Endometrium (tissue), 2 donors: ENCODE results near the gene ZNF18.
"Not testable (repeated sequence)": the region's sequence is repeated elsewhere in the genome, so short reads cannot be mapped to it uniquely, and the experiment has no call there.

Experiments used
- FAIRE-seq: peaks from 2 replicates; lab custom pipeline; 2012; peaks lifted over from hg19 to GRCh38; lab: Jason Lieb, UNC
- donor health status: control.
- donor health status: control.

ZNF18 gene

DNA sequence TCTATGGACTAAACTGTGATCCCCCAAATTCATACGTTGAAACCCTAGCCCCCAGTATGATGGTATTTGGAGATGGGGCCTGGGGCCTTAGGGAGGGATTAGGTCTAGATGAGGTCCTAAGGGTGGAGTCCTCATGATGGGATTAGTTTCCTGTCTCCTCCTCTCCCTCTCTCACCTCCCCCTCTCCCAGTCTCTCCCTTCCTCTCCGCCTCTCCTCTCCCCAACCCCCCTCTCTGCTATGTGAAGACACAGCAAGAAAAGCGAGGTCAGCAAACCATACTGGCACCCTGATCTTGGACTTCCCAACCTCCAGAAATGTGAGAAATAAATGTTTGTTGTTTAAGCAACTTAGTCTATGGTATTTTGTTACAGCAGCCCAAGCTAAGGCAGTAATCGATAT, 15.4 kb downstream of the ZNF18 start:
- no peak for FAIRE-seq

DNA sequence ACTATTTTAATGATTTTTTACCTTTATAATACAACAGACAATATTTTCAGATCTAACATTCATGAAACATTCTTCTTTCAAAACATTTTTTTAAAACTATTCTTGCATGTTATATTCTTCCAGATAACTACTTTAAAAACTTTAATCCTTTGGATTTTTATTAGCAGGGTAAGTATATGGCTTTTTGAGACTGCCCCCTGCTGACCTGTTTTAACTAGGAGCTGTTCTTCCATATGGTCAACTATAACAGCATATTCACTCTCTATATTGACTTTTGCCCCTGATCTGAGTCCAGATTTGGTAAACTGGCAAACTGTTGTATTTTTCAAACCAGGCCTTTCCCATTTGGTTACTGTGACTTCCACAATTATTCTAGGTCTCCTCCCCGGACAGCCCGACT, 16.5 kb downstream of the ZNF18 start:
- FAIRE-seq: no peak

GRCh38 chr17:11979795-11980194, 17.5 kb downstream of the ZNF18 start:
- FAIRE-seq: no peak

DNA sequence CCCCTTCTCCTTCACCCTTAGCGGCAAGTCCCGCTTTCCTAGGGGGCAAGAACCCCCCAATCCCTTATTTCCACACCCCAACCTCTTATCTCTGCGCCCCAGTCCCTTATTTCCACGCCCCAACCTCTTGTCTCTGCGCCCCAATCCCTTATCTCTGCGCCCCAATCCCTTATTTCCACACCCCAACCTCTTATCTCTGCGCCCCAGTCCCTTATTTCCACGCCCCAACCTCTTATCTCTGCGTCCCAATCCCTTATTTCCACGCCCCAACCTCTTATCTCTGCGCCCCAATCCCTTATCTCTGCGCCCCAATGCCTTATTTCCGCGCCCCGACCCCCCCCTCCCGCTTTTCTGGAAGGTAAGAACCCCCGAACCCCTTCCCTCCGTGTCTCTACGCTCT, 24.5 kb downstream of the ZNF18 start:
- not testable (repeated sequence) for FAIRE-seq

DNA sequence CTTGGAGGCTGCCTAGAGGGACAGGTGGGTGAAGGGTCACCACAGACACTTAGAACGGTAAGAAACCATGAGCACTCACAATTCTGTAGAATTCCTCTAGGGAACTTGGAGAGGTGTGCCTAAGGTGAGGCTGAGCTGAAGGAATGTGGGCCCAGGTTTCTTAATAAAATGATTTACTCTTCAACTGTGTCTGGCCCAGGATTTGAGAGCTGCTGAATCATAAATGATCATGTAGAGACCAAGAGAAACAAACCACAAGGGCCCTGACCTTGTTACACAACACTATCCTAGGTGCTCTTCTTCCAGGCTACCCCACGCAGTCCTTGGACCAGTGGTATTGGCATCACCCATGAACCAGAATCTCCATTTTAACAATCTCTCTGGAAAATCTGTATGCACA, 27.7 kb downstream of the ZNF18 start:
- FAIRE-seq: no peak

GRCh38 chr17:11954936-11955335, 42.3 kb downstream of the ZNF18 start:
- FAIRE-seq: no peak

GRCh38 chr17:11953924-11954323, 43.4 kb downstream of the ZNF18 start:
- no peak for FAIRE-seq

DNA sequence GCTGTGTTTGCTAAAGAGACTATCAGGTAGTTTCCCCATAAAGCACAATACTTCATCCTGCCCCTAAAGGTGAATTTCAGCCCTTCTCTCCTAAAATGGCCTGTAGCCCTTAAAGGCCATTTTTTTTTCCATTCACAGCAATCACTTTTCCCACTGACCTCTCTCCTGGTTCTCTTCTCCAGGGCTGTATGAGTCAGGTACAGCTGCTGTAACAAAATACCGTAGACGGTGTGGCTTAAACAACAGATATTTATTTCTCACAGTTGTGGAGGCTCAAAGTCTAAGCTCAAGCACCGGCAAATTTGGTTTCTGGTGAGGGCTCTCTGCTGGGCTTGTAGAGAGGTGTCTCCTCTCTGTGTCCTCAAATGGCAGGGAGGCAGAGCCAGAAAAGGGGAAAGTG, 44.7 kb downstream of the ZNF18 start:
- no peak for FAIRE-seq

DNA sequence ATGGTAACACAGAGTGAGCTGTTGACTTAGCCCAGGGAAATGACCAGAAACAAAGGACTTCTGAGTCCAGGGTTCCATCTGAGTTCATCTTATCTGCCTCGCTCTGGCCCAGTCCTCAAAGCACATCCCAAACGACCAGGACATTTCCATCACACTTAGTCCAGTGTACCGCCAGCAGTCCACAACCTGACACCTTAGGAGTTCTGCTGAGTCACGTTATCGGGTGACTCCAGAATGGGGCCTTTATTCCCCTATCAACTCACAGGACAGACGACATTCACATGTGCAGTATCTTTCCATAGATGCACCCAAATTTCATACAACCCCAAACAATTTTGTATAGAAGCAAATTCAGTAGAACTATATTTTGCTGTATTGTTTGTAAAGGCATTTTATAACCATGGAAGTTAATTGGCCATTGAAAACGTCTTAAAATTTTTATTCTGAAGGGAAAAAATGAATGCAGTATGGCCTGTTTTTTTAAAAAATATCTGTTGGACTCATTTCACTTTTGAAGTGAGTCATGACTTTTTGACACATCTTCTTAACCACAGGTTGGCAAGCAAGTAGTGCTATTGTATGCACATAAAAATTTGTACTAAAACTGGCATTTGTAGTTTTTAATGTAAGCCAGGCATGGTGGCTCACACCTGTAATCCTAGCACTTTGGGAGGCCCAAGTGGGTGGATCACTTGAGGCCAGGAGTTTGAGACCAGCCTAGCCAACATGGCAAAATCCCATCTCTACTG, 46.3 kb downstream of the ZNF18 start:
- no peak for FAIRE-seq

DNA sequence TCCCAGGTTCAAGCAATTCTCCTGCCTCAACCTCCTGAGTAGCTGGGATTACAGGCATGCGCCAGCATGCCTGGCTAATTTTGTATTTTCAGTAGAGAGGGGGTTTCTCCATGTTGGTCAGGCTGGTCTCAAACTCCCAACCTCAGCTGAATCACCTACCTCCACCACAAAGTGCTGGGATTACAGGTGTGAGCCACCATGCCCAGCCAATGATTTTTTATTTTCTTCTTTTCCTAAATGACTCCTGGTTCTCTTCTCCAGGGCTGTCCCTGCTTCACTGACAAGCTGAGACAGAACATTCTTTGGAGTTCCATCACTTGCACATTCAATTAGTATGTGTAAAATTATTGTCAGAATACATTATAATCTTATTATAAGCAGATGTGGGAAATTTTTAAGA, 47.7 kb downstream of the ZNF18 start:
- FAIRE-seq: not testable (repeated sequence)

DNA sequence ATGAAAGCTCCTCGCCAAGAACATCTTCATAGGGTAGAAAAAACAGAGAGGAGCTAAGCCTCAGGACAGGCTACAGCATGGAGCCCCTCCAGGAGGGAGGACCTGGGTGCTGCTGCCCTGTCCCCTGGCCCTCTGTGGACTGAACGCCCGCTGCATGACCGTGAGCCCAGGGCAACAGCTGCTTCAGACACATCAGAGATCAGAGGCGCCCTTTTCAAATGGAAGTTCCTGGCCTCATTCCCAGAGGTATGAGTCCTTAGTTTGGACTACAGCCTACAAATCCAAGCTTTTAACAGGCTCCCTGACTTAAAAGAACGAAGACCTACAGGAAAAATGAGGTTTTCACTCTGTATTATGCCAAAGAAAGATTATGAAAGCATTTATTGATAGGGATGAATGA, 48.5 kb downstream of the ZNF18 start:
- FAIRE-seq: no peak

- FAIRE-seq: no peak
Measured at GRCh38 chr17:11944587-11944986, 52.7 kb downstream of the ZNF18 start.

DNA sequence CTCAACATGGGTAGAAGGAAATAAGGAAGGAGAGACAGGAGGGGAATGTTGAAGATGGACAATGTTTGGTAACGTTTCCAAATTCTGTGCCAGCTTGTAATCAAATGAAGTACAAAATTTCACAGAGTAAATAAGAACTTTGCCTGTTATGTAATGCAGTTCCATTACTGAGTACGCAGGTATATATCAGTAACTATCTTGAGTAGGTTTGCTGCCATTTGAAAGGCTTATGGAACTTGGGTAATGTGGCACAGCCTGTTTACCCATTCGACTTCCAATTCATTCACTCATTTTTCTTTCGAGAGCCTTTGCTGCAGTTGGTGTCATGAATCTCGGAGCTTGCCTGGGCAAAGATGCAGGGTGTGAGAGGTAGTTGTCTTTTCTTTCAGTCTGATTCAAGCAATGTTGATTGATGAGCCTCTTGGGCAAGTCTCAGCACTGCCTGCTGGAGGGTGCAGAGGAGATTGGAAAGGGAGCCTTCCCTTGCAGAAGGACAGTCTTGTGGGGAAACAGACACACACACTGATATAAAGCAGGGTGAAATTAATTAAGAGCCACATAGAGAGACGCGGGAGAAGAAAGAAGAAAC, 53.4 kb downstream of the ZNF18 start:
- FAIRE-seq: no peak

DNA sequence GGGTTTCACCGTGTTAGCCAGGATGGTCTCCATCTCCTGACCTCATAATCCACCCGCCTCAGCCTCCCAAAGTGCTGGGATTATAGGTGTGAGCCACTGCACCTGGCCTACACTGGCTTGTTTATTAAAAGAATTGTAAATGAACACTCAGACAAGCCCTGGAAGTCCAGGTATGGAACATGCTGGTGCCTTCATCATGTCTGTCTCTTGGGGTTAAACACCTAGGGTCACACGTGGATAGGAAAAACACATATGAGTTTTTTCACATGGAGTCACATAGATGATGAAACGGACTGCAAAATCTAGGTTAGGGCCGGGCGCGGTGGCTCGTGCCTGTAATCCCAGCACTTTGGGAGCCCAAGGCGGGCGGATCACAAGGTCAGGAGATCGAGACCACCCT, 54.2 kb downstream of the ZNF18 start:
- FAIRE-seq: not testable (repeated sequence)

DNA sequence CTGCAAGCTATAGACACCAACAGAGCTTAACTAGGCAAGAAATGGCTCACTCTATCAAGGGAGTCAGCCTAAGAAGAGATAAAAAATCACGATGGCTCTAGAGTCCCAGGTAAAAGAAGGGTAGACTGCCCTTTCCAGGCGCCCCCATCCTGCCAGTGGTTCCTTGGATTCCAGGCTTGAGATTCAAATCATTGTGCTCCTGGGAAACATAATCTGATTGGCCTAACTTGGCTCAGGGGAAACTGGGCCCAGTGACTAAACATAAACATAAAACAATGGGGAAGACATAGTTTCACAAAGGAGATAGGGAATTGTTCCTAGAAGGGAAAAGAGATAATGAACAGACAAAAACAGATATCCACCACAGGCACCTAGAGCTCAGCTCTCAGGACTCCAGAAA, 56.4 kb downstream of the ZNF18 start:
- FAIRE-seq: no peak

DNA sequence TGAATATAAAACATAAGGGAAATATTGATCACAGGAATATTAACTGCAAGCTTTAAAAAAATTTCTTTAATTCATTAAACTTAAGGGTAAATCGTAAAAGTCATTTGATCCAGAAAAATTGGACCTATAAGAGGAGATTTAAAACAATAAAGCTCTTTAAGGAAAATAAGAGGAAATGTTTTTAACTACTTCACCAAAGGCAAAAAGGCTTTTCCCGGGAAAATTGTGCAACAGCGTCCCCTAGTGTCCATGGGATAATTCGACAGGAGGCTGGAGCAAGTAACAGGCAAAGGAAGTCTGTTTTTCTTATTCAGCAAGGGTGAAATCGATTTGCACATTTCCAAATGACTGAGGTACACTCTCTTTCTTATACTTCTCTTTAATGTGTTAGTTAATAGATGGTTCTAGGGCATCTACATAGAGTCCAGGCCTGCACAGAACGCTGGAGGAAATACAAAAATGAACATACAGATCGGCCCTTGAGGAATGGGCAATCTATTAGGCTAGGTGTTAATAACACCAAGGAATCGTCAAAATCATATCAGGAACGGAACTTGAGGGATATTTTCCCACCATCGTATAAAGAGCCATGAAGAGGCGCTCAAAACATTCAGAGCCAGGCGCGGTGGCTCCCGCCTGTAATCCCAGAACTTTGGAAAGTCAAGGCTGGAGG, 61.4 kb downstream of the ZNF18 start:
- FAIRE-seq: peak; percentile 70

GRCh38 chr17:11932337-11932898, 64.9 kb downstream of the ZNF18 start:
- FAIRE-seq: no peak

DNA sequence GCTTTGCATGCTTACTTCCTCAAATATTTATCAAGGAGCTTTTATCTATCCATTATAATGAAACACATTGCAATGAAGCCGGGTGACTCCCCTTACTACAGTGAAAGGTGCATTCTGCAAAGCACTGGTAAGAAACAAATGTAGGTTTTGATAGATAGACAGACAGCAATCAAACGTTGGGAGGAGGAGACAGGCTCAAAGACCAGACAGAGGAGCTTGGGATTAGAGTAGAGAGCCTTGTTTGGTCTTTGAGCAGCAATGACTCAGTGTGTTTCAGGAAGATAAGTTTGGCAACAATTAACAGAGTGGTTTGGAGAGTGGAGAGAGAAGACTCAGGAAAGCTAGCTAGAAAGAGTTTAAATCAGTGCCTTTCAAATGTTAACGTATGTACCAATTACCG, 68.8 kb downstream of the ZNF18 start:
- FAIRE-seq: no peak
